Peyer's patch (tissue), 4 donors: ENCODE data around the gene INTS11.

Experiments
- POLR2A ChIP-seq, 2 donors: fragments of 450-650 bp; IDR thresholded peaks; one replicate each; pipeline ENCODE4 v1.5.1; 2017; ENCODE audit warnings: antibody characterized with exemption in 2 of 2, mild to moderate bottlenecking in 2 of 2, moderate library complexity in 2 of 2
- TF ChIP-seq, protein P1 (sequence below), 6 experiments: fragments of 450-650 bp in 4 of 6; fragments of 200-600 bp in 2 of 6; sonication (generic) in 1 of 6; IDR thresholded peaks; one replicate each; pipeline ENCODE4 v1.5.1; 2017 to 2019; ENCODE audit warnings: antibody characterized with exemption in 6 of 6, mild to moderate bottlenecking in 3 of 6, moderate library complexity in 1 of 6

DNA sequence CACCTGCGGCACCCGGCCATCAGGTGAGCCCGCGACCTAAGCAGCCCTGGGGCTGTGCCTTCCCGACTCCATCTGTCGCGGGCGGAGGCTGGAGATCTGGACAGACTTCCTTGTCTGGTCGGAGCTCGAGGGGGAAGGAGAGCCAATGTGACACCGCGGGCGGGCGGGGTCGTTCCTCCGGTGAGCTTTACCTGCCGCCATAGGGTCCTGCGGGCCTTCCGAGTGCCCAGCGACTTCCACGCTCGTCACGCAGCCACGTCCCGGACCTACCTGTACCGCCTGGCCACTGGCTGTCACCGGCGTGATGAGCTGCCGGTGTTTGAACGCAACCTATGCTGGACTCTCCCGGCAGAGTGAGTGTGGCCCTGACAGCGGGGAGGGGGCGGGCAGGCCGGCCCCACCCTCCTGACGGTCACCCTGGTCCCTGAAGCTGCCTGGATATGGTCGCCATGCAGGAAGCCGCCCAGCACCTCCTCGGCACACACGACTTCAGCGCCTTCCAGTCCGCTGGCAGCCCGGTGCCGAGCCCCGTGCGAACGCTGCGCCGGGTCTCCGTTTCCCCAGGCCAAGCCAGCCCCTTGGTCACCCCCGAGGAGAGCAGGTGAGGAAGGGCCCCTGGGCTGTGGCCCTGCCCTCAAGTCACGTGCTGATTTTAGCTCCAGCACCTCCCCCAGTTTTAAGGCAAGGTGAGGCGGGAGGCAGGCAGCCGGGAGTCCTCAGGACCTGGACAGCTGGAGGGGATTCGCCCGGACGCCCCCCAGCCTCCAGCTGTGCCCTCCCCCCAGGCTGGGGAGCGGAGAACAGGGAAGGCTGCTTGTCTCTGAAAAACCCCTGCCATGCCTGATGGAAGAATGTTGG, 15.0 kb downstream of the INTS11 start:
- TF ChIP-seq, protein P1, sequence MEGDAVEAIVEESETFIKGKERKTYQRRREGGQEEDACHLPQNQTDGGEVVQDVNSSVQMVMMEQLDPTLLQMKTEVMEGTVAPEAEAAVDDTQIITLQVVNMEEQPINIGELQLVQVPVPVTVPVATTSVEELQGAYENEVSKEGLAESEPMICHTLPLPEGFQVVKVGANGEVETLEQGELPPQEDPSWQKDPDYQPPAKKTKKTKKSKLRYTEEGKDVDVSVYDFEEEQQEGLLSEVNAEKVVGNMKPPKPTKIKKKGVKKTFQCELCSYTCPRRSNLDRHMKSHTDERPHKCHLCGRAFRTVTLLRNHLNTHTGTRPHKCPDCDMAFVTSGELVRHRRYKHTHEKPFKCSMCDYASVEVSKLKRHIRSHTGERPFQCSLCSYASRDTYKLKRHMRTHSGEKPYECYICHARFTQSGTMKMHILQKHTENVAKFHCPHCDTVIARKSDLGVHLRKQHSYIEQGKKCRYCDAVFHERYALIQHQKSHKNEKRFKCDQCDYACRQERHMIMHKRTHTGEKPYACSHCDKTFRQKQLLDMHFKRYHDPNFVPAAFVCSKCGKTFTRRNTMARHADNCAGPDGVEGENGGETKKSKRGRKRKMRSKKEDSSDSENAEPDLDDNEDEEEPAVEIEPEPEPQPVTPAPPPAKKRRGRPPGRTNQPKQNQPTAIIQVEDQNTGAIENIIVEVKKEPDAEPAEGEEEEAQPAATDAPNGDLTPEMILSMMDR (IDR thresholded peaks at IDR 0.05) = no peak
- no peak for TF ChIP-seq POLR2A (IDR thresholded peaks at IDR 0.05)
